ENCODE measurements around the gene STING1. TPM values are rescaled to one million over a fixed set of nuclear protein-coding genes. Genes with fewer than 3 reads are reported as not detected.

STING1 gene
- total and polyA plus RNA-seq, 3 donors from 2014 or later: 14.2 to 22.4 (median 18.6) TPM

DNA sequence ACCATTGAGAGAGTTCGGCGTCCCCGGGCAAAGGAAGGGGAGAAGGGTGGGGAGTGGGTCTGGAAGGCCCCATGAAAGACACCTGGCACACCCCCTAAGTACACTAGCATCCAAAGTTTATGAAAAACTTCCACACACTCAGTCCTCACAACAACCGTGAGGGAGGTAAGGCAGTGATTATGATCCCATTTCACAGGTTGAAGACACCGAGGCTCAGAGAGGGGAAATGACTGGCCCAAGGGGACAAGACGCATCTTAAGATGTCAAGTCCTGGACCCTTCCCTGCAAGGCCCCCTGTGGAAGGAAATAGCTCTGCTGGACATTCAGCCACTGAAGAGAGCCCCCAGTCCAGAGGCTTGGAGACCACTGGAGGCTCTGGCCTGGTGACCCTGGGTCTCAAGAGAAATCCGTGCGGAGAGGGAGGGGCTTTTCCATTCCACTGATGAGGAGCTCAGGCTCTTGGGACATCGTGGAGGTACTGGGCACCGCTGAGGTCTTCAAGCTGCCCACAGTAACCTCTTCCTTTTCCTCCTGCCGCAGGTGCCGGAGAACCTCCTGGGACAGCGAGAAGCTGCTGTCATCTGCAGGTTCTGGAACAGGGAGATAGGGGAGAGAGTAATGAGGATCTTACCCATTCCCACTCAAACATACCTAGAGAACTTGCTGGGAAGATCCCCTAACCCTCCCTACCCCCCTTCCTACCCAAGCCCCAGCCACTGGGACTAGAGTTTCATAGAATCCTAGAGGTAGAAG, 6.5 kb downstream of the STING1 start:
- no peak for TF ChIP-seq POLR2A (IDR thresholded peaks at IDR 0.05)
- TF ChIP-seq CTCF (IDR thresholded peaks at IDR 0.05): no peak
- intact Hi-C loops (cut with DNase I; ENCODE audit: low total_unique reads): no loop called here
- H3K27me3 ChIP-seq: no peaks in the 10 kb centered on the region
- no peak overlapping the region for H3K27ac ChIP-seq
- no peaks in the 10 kb centered on the region for H3K36me3 ChIP-seq (ENCODE audit: low read depth, missing control alignments)
- 91 to 93% methylated on average over 13 of the region's 13 CpGs for WGBS, 2 donors
- H3K4me1 ChIP-seq: no peaks in the 10 kb centered on the region
- no peak overlapping the region for H3K4me3 ChIP-seq
- DNase-seq: no peak
- H3K9me3 ChIP-seq: no peaks in the 10 kb centered on the region

DNA sequence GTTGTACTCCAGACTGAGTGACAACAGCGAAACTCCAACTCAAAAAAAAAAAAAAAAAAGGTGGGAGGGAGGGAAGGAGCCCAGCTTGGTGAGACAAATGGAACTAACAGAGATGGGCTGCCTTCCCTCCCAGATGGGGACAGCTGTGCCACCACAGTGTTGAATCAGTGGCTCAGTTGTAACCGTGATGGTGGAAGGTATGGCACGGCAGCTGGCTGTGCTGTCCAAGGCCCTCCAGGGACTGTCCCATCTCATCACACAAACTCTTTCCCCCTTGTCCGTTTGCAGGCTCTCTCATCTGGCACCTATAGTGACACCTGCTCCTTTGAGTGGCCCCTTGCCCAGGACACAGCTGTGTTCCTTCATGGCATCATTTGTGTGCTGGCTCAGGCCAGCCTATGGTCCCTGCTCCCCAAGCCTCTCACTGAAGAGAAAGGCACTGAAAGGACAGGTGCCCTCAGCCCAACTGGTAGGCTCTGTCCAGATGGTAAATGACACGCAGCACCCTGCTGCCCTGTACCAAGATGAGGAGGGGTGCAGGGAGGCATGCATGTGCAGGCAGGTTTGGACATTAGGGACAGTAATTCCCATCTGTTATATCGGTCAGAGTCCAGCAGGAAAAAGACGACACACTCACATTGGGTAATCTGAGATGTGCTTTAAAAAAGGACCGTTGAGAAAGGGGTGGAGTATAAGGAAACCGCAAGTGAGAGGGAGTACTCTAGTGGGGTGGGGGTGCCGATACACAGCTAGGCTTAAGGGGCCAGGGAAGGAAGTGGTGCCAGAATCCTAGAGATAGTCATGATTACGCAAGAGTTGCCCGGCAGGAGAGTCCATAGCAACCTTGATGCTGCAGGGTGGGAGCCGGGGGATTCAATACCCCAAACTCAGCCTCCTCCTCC, 7.4 kb downstream of the STING1 start:
- Histone ChIP-seq H3K36me3 (ENCODE audit: low read depth, missing control alignments) (no peaks in the 10 kb centered on the region), H3K27ac (no peak overlapping the region), H3K27me3 (no peaks in the 10 kb centered on the region), H3K4me3 (no peak overlapping the region), H3K9me3 (no peaks in the 10 kb centered on the region), H3K4me1 (no peaks in the 10 kb centered on the region)
- DNase-seq: no peak
- 57 to 68% methylated on average over 13 of the region's 13 CpGs for WGBS, 2 donors
- intact Hi-C loops (cut with DNase I; ENCODE audit: low total_unique reads): no loop called here
- no peak for TF ChIP-seq CTCF (IDR thresholded peaks at IDR 0.05)
- no peak for TF ChIP-seq POLR2A (IDR thresholded peaks at IDR 0.05)

GRCh38 chr5:139473565-139473964, 9.0 kb downstream of the STING1 start:
- intact Hi-C loops (cut with DNase I; ENCODE audit: low total_unique reads): no loop called here
- Histone ChIP-seq H3K9me3 (no peaks in the 10 kb centered on the region), H3K27me3 (no peaks in the 10 kb centered on the region), H3K27ac (peak overlapping the region in 1 of 2 donors; percentile 7), H3K4me3 (no peak overlapping the region), H3K4me1 (no peaks in the 10 kb centered on the region), H3K36me3 (ENCODE audit: low read depth, missing control alignments) (no peaks in the 10 kb centered on the region)
- TF ChIP-seq POLR2A (IDR thresholded peaks at IDR 0.05) (no peak), CTCF (IDR thresholded peaks at IDR 0.05) (no peak)
- 69 to 74% methylated on average over 2 of the region's 2 CpGs for WGBS, 2 donors
- DNase-seq: no peak

- DNase-seq: no peak
- Histone ChIP-seq H3K4me3 (no peak overlapping the region), H3K27me3 (no peaks in the 10 kb centered on the region), H3K4me1 (no peaks in the 10 kb centered on the region), H3K36me3 (ENCODE audit: low read depth, missing control alignments) (no peaks in the 10 kb centered on the region), H3K27ac (peak overlapping the region in 1 of 2 donors; percentile 7), H3K9me3 (no peaks in the 10 kb centered on the region)
- TF ChIP-seq CTCF (IDR thresholded peaks at IDR 0.05): no peak
- TF ChIP-seq POLR2A (IDR thresholded peaks at IDR 0.05): no peak
- 75 to 91% methylated on average over 3 to 8 of the region's 8 CpGs for WGBS, 2 donors
- intact Hi-C loops (cut with DNase I; ENCODE audit: low total_unique reads): no loop called here
These were observed 9.5 kb downstream of the STING1 start for GRCh38 chr5:139473105-139473504.

Measured in testis (tissue), 3 donors.